HEK293 (cell line): Measurements from ENCODE around the gene UPK1A.

Experiments
- IKZF3 ChIP-seq: fragments of 450-650 bp; IDR thresholded peaks from 2 replicates; pipeline ENCODE4 v1.5.0; 2018; ENCODE audit warnings: missing biosample characterization, mild to moderate bottlenecking, missing genetic modification characterization, moderate library complexity
- YY1 ChIP-seq: fragments of 450-650 bp; formaldehyde crosslinking; IDR thresholded peaks from 2 replicates; pipeline ENCODE4 v1.5.1; 2018; ENCODE audit warnings: missing biosample characterization, missing genetic modification characterization
- ZNF274 ChIP-seq, 2 experiments: fragments of 200-500 bp in 1 of 2; fragments of 450-650 bp in 1 of 2; sonication (Bioruptor generic) in 1 of 2; formaldehyde crosslinking in 1 of 2; IDR thresholded peaks; 2 replicates each; pipeline versions ENCODE4 v1.5.1 to v1.6.1; 2014 to 2016; ENCODE audit warnings: borderline replicate concordance in 1 of 2, inconsistent platforms in 1 of 2, low read length in 1 of 2, missing biosample characterization in 1 of 2, missing genetic modification characterization in 1 of 2
- ZNF311 ChIP-seq: fragments of 450-650 bp; formaldehyde crosslinking; IDR thresholded peaks from 2 replicates; pipeline ENCODE4 v1.5.1; 2017; ENCODE audit warnings: missing biosample characterization, missing genetic modification characterization, borderline replicate concordance

DNA sequence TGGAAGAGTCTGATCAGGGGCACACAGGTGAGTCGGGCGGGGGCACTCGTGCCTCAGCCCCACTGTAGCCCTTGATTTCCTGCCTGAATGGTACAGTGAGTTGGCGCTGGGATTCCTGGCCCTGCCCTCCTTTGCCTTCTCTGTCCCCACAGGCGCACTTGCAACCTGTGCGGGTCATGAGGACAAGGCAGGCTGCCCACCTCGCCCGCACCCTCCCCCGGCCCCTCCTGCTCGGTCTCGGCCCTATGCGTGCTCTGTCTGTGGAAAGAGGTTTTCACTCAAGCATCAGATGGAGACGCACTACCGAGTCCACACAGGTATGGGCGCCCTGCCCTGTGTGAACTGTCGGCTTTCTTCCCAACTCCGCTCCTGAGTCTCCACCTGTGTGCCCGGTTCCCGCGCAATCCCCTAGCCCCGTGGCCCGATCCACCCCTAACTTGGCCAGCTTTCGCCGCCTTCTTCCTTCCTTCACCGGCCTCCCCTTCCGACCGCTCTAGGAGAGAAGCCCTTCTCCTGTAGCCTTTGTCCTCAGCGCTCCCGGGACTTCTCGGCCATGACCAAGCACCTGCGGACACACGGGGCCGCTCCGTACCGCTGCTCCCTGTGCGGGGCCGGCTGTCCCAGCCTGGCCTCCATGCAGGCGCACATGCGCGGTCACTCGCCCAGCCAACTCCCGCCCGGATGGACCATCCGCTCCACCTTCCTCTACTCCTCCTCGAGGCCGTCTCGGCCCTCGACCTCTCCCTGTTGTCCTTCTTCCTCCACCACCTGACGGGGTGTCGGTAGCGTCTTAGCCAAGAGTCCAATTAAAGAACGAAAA, 49.9 kb downstream of the UPK1A start:
- peak; percentile 37; the same call in 1 of the 2 replicates for TF ChIP-seq ZNF311 (tag by site-specific recombination)
- TF ChIP-seq IKZF3 (tag by site-specific recombination): no peak
- TF ChIP-seq YY1 (tag by site-specific recombination): no peak
- no peak for TF ChIP-seq ZNF274 (IDR thresholded peaks at IDR 0.05; ENCODE audit: low read length)
- TF ChIP-seq ZNF274 (tag by site-specific recombination; IDR thresholded peaks at IDR 0.05; ENCODE audit: borderline replicate concordance): no peak
